IPS-NIHi7 (cell line): ENCODE data around the gene FTSJ3.
"Not testable (repeated sequence)": the region's sequence is repeated elsewhere in the genome, so short reads cannot be mapped to it uniquely, and the experiment has no call there.

Experiments used
- DNase-seq: peaks from one replicate; pipeline ENCODE4 v3.0.0; 2012; ENCODE audit warnings: mixed read lengths; ENCODE audit errors: extremely low spot score

The FTSJ3 gene

DNA sequence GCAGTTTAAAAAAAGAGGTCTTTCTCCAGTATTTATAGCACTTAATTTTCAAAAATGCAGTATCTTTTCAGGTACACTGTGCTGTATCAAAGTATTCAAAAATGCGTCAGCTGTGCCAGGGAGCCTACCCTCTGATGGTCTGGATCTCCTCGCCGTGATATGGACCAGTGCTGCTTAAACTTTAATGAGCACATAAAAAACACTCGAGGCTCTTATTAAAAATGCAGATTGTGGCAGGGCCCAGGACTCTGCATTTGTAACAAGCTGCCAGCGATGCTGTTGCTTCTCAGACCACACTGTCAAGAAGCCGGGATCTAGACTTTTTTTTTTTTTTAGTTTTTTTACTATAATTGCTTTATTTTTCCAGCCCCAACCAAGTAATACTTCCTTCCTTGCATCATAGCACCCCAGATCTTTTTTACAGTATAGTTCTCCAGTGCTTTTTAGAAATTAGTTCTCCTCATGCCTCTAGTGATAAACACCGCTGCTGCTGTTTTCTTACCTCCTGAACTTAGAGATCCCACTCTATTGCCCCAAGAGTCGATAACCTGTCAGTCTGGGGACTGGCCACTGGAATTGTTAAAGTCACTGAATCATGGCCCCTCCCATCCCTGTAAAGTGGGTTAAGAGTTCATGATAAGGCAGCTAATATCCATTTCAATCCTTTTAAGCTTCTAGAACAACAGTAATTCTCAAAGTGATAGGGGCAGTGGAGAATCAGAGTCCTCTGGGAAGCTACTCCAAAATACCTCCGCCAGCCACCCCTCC lies 16.6 kb upstream of the FTSJ3 start:
- no peak for DNase-seq

DNA sequence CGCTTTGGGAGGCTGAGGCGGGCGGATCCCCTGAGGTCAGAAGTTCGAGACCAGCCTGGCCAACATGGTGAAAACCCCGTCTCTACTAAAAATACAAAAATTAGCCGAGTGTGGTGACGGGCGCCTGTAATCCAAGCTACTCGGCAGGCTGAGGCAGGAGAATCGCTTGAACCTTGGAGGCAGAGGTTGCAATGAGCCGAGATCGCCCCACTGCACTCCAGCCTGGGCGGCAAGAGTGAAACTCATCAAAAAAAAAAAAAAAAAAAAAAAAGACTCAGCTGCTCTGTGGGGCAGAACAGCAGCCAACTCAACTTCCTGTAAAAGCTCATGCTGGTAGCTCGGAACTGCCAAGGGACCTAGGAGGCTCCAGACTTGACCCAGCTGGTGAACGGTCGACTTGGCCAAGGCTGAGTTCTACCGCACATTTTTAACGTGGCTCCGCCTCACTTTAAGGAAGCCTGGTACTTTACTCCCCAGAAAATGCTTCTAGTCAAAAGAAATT lies 16.0 kb upstream of the FTSJ3 start:
- not testable (repeated sequence) for DNase-seq

- DNase-seq: peak; percentile 96
Measured at GRCh38 chr17:63842540-63843386, 15.3 kb upstream of the FTSJ3 start, which contains the start of gene SMARCD2. TSS of gene SMARCD2 (minus strand) at chr17:63842685. CDS start at chr17:63842674, 11 bp downstream.

GRCh38 chr17:63842173-63842539 lies 14.7 kb upstream of the FTSJ3 start:
- no peak for DNase-seq

GRCh38 chr17:63841350-63842172 lies 14.1 kb upstream of the FTSJ3 start:
- DNase-seq: no peak

- no peak for DNase-seq
Measured at GRCh38 chr17:63840591-63841349, 13.3 kb upstream of the FTSJ3 start.

- DNase-seq: no peak
Measured at GRCh38 chr17:63838631-63839171, 11.2 kb upstream of the FTSJ3 start.

DNA sequence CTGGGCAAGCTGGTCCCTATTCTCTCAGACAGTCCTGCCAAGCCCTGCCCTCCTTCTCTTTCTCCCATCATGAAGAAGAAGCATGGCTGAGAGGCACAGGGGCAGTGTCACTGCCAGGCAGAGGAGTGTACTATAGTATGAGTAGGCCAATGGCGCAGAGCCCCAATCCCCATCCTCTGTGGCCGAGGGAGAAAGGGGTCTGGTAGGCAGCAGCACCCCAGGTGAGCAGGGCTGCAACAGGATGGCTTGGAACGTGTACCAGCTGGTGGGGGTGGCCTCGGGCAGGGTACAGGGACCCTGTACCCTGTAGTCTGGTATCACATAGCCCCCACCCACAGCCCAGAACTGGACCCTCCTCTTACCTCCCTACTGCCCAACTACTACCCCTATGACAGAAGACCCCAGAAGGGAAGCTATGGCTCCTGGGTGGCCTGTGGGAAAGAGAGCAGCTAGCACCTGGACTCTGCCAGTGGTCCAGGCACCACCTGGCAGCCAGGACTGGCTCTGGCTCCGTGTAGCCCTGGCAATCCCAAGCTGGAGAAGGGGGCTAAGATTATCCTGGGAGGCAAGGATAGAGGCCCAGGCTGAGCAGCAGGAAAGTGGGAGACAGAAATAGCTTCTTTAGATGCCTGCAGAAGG lies 10.6 kb upstream of the FTSJ3 start:
- DNase-seq: no peak

- no peak for DNase-seq
Measured at GRCh38 chr17:63837480-63837879, 10.0 kb upstream of the FTSJ3 start.

DNA sequence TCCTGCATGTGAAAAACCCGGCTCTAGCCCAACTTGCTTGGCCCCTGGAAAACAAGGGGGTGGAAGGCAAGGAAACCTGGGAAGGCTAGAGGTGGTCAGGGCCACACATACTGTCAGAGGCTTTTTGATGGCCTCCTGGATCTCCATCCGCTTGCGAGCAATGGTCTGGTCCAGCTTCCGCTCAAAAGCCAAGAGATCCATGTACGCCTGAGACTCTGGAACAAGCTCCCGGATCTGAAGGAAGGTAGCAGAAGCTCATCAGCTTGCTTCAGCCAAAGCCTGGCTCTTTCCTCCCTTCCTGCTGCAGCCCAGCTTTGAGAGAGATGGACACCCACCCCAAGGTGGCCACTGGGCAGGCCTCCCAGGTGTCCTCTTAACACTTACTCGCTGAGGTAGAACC lies 9.3 kb upstream of the FTSJ3 start:
- no peak for DNase-seq

- DNase-seq: no peak
Measured at GRCh38 chr17:63835167-63835720, 7.8 kb upstream of the FTSJ3 start.

DNA sequence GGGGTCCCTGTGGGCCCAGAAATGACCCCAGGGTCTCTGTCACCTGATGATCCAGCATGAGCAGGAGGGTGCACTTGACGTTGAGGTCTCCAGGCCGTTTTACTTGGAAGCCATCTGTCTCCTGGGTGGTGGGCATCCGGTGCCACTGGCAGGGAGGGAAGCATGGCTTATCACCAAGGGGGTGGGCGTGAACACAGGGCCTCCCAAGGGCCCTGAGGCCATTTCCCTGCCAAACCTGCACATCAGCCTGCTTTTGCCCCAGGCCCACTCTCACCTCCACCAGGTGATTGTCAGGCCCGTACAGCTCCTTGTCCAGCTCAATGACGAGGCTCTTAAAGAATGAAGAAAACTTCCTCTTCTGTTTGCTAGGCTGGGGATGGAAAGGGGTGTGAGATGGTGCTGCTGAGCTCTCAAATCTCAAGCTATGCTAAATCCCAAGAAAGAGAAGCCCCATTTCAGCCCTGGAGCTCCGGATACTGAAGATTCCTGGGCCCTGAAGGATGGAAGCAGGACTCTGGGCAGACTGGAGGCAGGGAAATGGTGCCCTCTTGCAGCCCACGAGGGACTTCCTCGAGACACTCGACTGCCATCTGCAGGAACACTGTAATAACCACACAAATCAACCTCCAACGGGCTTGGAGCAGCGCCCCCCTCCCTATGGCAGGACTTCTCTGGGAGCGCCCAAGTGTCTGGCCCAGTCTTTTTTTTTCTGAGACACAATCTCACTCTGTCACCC lies 7.1 kb upstream of the FTSJ3 start:
- peak; percentile 63 for DNase-seq

DNA sequence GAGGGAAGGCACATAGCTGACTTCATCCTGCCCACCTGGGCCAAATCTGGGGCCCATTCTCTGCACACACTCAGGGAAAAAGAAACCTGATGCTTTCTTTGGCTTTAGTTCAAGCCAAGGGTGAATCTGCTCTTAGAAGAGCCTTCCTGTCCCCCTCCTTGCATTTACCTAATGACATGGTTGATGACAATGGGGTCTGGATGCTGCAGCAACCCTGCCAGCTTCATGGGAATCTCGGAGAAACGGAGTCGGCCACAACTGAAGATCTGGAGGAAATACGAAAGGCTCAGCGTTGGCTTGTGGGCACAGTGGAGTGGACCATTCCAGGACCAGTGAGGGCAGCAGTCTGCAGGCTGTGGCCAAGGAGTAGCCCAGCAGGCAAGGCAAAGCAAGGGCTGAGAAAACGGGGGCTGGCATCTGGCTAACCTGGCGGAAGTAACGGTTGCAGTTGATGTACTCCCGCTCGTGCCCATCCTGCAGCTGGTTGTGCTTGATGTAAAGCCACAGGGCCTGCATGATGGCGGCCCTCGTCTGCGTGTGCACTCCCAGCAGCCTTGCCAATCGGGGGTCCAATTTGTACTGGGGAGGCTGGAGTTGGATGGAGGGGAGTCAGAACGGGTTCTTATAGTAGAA lies 6.4 kb upstream of the FTSJ3 start:
- no peak for DNase-seq

GRCh38 chr17:63833026-63833740 lies 5.7 kb upstream of the FTSJ3 start:
- DNase-seq: no peak

DNA sequence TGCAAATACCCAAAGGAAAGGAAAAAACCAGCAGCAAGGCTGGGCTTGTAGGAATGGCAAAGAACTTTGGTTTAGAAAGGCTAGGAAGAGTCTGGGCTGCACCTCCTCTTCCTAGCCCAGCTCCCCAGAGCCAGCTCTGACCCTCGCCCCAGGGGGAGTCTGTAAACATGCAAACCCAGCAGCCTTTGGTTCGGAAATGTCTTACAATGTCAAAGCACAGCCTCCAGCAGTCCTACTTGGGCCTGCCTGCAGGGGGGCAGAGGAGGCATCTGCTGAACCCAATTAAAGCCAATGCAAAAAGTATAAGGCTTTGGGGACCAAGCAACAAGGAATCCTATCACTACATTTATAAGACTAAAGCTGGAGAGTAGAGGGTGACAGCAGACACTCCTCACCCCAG lies 5.0 kb upstream of the FTSJ3 start:
- no peak for DNase-seq

GRCh38 chr17:63832014-63832413 lies 4.6 kb upstream of the FTSJ3 start:
- no peak for DNase-seq

GRCh38 chr17:63831505-63831904 lies 4.0 kb upstream of the FTSJ3 start:
- DNase-seq: no peak

DNA sequence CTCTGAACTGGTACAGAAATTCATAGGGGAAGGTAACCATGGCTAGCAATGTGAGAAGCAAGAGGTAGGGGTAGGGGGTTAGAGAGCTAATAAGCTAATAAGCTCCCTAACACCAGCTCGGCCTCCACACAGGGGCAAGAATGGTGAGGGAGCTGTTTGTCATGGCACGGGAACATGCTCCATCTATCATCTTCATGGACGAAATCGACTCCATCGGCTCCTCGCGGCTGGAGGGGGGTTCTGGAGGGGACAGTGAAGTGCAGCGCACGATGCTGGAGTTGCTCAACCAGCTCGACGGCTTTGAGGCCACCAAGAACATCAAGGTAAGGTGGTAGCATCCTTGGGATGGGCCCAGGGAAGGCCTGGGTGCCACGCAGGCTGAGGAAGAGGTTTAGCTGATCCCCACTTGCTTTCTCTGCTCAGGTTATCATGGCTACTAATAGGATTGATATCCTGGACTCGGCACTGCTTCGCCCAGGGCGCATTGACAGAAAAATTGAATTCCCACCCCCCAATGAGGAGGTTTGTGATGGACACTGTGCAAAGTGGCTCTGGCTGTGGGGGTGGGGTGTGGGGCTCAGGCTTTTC lies 3.5 kb upstream of the FTSJ3 start:
- DNase-seq: no peak
